Mammary epithelial cell (primary cell): ENCODE data around the gene PCSK1.

Experiments
- EZH2 ChIP-seq: IDR thresholded peaks from 2 replicates; pipeline ENCODE4 v1.6.1; 2012; ENCODE audit warnings: low read length, inconsistent platforms, borderline replicate concordance
- TF ChIP-seq, protein P1 (sequence below), 2 donors: IDR thresholded peaks in 1 of 2; conservative IDR thresholded peaks in 1 of 2; 2 replicates each; pipeline ENCODE4 v1.5.1; 2011 to 2012; ENCODE audit warnings: inconsistent platforms in 2 of 2, low read length in 2 of 2, mild to moderate bottlenecking in 2 of 2, control low read depth in 1 of 2, low read depth in 1 of 2; ENCODE audit not compliant: insufficient read depth in 1 of 2; ENCODE audit errors: extremely low read depth in 1 of 2

DNA sequence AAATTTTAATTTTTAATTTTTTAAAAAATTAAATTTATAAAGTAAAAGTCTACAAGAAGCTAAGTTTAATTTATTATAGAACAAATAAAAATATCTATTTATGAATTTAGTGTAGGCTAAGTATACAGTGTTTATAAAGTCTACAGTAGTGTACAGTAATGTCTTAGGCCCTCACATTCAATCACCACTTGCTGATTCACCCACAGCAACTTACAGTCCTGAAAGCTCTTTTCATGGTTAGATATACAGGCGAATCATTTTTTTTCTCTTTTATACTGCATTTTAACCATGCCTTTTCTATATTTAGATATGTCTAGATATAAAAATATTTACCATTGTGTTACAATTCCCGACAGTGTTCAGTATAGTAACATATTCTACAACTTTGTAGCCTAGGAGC, 55.9 kb downstream of the PCSK1 start:
- TF ChIP-seq, protein P1, sequence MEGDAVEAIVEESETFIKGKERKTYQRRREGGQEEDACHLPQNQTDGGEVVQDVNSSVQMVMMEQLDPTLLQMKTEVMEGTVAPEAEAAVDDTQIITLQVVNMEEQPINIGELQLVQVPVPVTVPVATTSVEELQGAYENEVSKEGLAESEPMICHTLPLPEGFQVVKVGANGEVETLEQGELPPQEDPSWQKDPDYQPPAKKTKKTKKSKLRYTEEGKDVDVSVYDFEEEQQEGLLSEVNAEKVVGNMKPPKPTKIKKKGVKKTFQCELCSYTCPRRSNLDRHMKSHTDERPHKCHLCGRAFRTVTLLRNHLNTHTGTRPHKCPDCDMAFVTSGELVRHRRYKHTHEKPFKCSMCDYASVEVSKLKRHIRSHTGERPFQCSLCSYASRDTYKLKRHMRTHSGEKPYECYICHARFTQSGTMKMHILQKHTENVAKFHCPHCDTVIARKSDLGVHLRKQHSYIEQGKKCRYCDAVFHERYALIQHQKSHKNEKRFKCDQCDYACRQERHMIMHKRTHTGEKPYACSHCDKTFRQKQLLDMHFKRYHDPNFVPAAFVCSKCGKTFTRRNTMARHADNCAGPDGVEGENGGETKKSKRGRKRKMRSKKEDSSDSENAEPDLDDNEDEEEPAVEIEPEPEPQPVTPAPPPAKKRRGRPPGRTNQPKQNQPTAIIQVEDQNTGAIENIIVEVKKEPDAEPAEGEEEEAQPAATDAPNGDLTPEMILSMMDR (conservative IDR thresholded peaks at IDR 0.05 in 1 of 2, IDR thresholded peaks at IDR 0.05 in 1 of 2; ENCODE audit: extremely low read depth in 1 of 2, insufficient read depth in 1 of 2, low read depth in 1 of 2, low read length in 2 of 2): no peak
- TF ChIP-seq EZH2: no peak
